NCI-H2196 treated with DMSO at 0.1 percent for 48 hours (cell line): ENCODE measurements around the gene ITLN1.
"Not testable (repeated sequence)": the region's sequence is repeated elsewhere in the genome, so short reads cannot be mapped to it uniquely, and the experiment has no call there.

Experiments
- DNase-seq: peaks from one replicate; lab custom pipeline; 2025; ENCODE audit not compliant: unreplicated experiment; lab: John Stamatoyannopoulos, UW

The ITLN1 gene

GRCh38 chr1:160883581-160884513 is 1.1 kb downstream of the ITLN1 start:
- DNase-seq, result no peak

DNA sequence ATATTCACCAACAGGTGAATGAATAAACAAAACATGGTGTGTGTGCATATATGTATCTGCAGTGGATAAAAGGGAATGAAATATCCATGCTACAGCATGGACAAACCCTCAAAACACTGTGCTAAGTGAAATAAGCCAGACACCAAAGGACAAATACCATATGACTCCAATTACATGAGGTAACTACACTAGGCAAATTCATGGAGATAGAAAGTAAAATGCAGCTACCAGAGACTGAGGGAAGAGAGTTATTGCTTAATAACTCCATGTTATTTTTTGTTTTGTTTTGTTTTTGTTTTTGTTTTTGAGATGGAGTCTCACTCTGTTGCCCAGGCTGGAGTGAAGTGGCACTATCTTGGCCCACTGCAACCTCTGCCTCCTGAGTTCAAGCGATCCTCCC is 2.4 kb downstream of the ITLN1 start:
- DNase-seq, result no peak

DNA sequence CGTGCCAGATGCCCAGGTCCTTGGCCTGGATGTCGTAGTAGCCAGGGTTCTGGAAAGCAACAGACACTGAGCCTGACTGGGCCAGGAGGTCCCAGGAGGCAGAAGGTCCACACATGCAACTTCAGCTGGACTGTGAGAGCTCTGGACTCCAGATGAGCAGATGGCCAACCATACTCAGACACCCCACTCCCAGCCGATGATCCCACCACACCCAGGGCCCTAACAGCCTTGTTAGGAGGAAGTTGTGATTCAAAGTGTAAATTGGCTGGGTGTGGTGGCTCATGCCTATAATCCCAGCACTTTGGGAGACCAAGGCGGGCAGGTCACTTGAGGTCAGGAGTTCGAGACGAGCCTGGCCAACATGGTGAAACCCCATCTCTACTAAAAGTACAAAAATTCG is 3.7 kb downstream of the ITLN1 start:
- not testable (repeated sequence) for DNase-seq

- no peak for DNase-seq
Measured at GRCh38 chr1:160880216-160880615, 4.8 kb downstream of the ITLN1 start.

- DNase-seq, result no peak
Measured at GRCh38 chr1:160879056-160879455, 5.9 kb downstream of the ITLN1 start.

DNA sequence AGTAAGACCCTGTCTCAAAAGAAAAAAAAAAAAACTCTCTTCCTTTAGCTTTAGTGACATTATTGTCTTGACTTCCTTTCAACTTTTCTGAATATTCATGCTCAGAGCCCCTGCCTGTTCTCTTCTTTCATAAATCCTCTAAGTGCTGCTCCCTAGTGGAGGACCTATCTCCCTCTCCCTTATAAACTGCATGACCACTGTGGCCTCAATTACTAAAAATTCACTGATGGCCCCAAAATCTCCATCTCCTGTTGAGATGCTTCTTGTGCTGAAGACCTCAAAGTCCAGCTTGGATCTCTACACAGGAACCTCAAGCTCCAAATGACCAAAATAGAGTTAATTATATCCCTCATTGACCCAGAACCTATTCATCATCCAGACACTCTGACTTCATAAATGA is 7.8 kb downstream of the ITLN1 start:
- no peak for DNase-seq

GRCh38 chr1:160876311-160876710 is 8.7 kb downstream of the ITLN1 start:
- no peak for DNase-seq

GRCh38 chr1:160875591-160875990 is 9.4 kb downstream of the ITLN1 start:
- not testable (repeated sequence) for DNase-seq

- DNase-seq, result no peak
Measured at GRCh38 chr1:160874935-160875334, 10.0 kb downstream of the ITLN1 start.

DNA sequence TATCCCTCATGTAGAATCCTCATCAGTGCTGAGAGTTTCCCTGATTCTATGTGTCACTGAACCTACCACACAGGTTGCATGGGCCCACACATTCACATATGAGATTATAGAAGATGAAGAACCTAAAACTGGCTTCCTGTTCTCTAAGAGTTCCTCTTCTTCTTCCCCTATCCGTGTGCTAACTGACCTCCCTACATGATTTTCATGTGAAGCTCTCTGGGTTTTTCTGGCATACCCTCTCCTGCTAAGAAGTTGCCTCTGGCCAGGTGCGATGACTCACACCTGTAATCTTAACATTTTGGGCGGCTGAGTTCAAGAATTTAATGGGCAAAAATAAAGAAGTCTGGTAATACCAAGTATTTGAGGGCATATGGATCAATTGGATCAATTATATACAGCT is 16.8 kb downstream of the ITLN1 start:
- no peak for DNase-seq

DNA sequence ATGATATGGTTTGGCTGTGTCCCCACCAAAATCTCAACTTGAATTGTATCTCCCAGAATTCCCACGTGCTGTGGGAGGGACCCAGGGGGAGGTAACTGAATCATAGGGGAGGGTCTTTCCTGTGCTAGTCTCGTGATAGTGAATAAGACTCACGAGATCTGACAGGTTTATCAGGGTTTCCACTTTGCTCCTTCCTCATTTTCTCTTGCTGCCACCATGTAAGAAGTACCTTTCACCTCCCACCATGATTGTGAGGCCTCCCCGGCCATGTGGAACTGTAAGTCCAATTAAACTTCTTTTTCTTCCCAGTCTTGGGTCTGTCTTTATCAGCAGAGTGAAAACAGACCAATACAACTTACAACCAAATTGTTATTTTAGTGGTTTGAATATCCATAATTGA is 17.3 kb downstream of the ITLN1 start:
- DNase-seq, result not testable (repeated sequence)

GRCh38 chr1:160866695-160867260 is 18.2 kb downstream of the ITLN1 start:
- no peak for DNase-seq

GRCh38 chr1:160866001-160866694 is 18.8 kb downstream of the ITLN1 start:
- DNase-seq, result no peak

- DNase-seq, result no peak
Measured at GRCh38 chr1:160865337-160865736, 19.6 kb downstream of the ITLN1 start.

- no peak for DNase-seq
Measured at GRCh38 chr1:160864173-160864572, 20.8 kb downstream of the ITLN1 start.

- no peak for DNase-seq
Measured at GRCh38 chr1:160863774-160864131, 21.2 kb downstream of the ITLN1 start.

GRCh38 chr1:160863061-160863773 is 21.8 kb downstream of the ITLN1 start:
- DNase-seq, result no peak

DNA sequence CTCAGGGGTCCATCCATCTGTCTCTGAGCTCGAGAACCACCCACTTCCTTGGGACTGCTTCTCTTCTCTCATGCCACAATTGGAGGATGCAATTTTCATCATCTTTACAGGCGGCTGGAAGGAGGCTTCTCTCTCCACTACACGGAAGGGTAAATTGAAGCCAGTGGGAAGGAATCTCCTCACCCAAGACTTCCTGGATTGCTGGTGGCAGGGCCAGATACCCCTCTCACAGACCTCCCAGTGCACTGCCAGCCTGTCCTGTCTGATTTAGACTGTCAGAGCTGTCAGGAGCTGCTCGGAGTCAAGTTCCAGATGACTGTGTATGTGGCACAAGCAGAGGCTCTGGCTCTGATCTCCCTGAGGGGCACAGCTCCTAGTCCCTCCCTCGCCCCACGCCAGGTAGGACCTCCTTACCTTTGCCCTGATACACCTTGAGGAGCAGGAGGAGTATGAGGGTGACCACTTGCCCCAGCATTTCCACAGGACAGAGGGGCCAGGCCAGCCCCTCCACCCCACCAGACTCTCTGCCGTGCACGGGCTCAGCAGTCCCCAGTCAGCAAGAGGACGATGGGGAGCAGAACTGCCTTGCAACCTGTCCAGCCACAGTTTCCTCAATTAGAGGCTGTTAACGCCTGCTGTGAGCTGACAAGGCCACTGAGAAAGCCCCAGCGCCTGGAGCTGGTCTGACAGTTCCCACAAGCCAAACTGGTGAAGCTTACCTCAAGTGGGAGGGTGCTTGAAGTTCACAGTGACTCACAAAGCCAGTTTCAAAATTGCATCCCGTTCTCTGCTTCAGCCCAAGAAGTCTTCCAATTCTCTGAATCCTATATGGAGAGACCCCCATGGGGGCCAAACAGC is 22.5 kb downstream of the ITLN1 start, which contains the start of gene CD244:
Gene CD244 (minus strand): TSS at position 685 of the 858 bp plus-strand sequence. CDS start 210 bp downstream, at position 475.
- no peak for DNase-seq

DNA sequence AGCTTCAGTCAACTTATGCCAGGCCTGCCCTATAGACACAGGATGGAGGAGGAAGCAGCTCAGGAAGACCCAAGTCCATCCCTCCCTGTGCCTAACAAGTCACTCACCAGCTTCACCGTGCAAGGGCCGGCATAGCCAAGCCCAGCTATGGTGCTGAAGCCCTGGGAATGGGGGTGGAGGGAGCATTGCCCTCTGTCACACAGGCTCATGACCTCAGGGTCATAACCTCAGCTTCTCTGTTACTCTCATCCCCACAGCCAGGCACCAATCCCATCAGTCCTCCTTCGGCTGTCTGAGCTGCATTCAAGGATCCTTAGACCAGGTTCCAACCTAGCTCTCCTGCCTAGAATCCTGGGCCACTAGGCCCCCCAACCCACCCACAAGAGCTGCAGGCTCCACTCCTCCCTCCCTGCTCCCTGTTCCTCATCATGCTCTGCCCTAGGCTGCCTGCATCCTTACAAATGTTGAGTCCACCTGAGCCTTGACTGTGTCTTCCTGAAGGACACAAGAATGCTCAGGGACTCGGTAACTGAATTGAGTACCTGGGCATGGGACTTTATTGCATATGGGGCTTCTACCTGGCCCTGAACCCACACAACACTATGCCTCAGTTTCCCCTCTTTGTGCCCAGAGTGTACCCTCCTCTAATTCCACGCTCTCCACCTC is 24.0 kb downstream of the ITLN1 start:
- no peak for DNase-seq

- DNase-seq, result no peak
Measured at GRCh38 chr1:160859166-160859565, 25.8 kb downstream of the ITLN1 start.
